IMR-90 (cell line): Measurements from ENCODE around the gene TAS2R3. TPM values are rescaled to one million over a fixed set of nuclear protein-coding genes. Genes with fewer than 3 reads are reported as not detected.

Experiments used
- ATAC-seq: fragments of 200-7000 bp; cut with Tn5 transposase; 2 replicates; pipeline ENCODE4 v1.9.1; 2020; ENCODE audit warnings: low read depth, mild to moderate bottlenecking, moderate library complexity
- Bru-seq: library from RNA; stranded (reverse); fragments of 400-500 nt; gene quantifications from one replicate; lab custom pipeline; 2021; lab: Mats Ljungman, UMichigan
- BruChase-seq, 2 experiments: library from RNA; stranded (reverse); fragments of 400-500 nt; gene quantifications; one replicate each; lab custom pipeline; 2021; lab: Mats Ljungman, UMichigan
- BruUV-seq: library from RNA; stranded (reverse); fragments of 400-500 nt; replicated peaks from 2 replicates; lab custom pipeline; 2021; lab: Mats Ljungman, UMichigan
- CTCF ChIA-PET: fragments of 300-600 bp; formaldehyde crosslinking; extraction: SDS; loops from one replicate; lab custom pipeline; 2021; ENCODE audit warnings: antibody characterized with exemption; lab: Yijun Ruan, JAX
- POLR2A ChIA-PET: fragments of 300-600 bp; sonication (Branson Sonifier 250); formaldehyde crosslinking; loops from one replicate; lab custom pipeline; 2022; ENCODE audit warnings: antibody characterized with exemption; ENCODE audit not compliant: unreplicated experiment; lab: Charles Lee
- DNase-seq: peaks from one replicate; pipeline ENCODE4 v3.0.0; 2013
- H2AFZ ChIP-seq: replicated peaks from 2 replicates; pipeline ENCODE3; 2013; ENCODE audit warnings: low read length, mild to moderate bottlenecking; ENCODE audit not compliant: poor library complexity
- H2AK5ac ChIP-seq: 2 replicates; pipeline ENCODE4 v1.6.1; 2013; ENCODE audit warnings: low read depth, low read length, inconsistent platforms
- H2AK9ac ChIP-seq: replicated peaks from 2 replicates; pipeline ENCODE3; 2013; ENCODE audit warnings: mild to moderate bottlenecking, low read depth, low read length, moderate library complexity; ENCODE audit not compliant: poor library complexity
- H2BK120ac ChIP-seq: 2 replicates; pipeline ENCODE4 v1.6.1; 2013; ENCODE audit warnings: low read depth, low read length, inconsistent platforms
- H2BK15ac ChIP-seq: 3 replicates; pipeline ENCODE4 v1.6.1; 2013; ENCODE audit warnings: low read depth, low read length, inconsistent platforms
- H2BK20ac ChIP-seq: 2 replicates; pipeline ENCODE4 v1.6.1; 2013; ENCODE audit warnings: low read depth, mild to moderate bottlenecking, inconsistent platforms, low read length, moderate library complexity
- H2BK5ac ChIP-seq: 2 replicates; pipeline ENCODE4 v1.6.1; 2013; ENCODE audit warnings: mild to moderate bottlenecking, low read depth, low read length, inconsistent platforms; ENCODE audit not compliant: poor library complexity, severe bottlenecking
- H3K14ac ChIP-seq: replicated peaks from 2 replicates; pipeline ENCODE4 v1.6.1; 2013; ENCODE audit warnings: low read depth, low read length, inconsistent platforms
- H3K18ac ChIP-seq: 2 replicates; pipeline ENCODE4 v1.6.1; 2013; ENCODE audit warnings: low read depth, low read length, control low read depth
- H3K23ac ChIP-seq: 2 replicates; pipeline ENCODE4 v1.6.1; 2013; ENCODE audit warnings: low read depth, low read length, inconsistent platforms
- H3K27ac ChIP-seq: 2 replicates; pipeline ENCODE4 v1.5.1; 2013; ENCODE audit warnings: mild to moderate bottlenecking, control low read depth, low read length; ENCODE audit not compliant: insufficient read depth
- H3K27me3 ChIP-seq: 2 replicates; pipeline ENCODE4 v1.6.1; 2013; ENCODE audit warnings: low read length; ENCODE audit not compliant: control insufficient read depth, insufficient read depth
- H3K36me3 ChIP-seq: 2 replicates; pipeline ENCODE4 v1.6.1; 2013; ENCODE audit warnings: low read length, mixed read lengths; ENCODE audit not compliant: control insufficient read depth, insufficient read depth
- H3K4ac ChIP-seq: 2 replicates; pipeline ENCODE4 v1.6.1; 2013; ENCODE audit warnings: low read depth, low read length, inconsistent platforms
- H3K4me1 ChIP-seq: 2 replicates; pipeline ENCODE4 v1.6.1; 2013; ENCODE audit warnings: low read length, mixed read lengths; ENCODE audit not compliant: control insufficient read depth, insufficient read depth
- H3K4me2 ChIP-seq: 2 replicates; pipeline ENCODE4 v1.6.1; 2013; ENCODE audit warnings: low read depth, mild to moderate bottlenecking, control low read depth, low read length, moderate library complexity
- H3K4me3 ChIP-seq: 2 replicates; pipeline ENCODE4 v1.5.1; 2013; ENCODE audit warnings: low read depth, mild to moderate bottlenecking, control low read depth, low read length, moderate library complexity; ENCODE audit not compliant: insufficient read depth
- H3K56ac ChIP-seq: 2 replicates; pipeline ENCODE4 v1.6.1; 2013; ENCODE audit warnings: low read length, inconsistent platforms; ENCODE audit not compliant: insufficient read depth; ENCODE audit errors: extremely low read depth
- H3K79me1 ChIP-seq, 2 experiments: 2 replicates each; pipeline ENCODE4 v1.6.1; 2013; ENCODE audit warnings: low read length in 2 of 2, inconsistent platforms in 1 of 2, low read depth in 1 of 2
- H3K9ac ChIP-seq: 2 replicates; pipeline ENCODE4 v1.6.1; 2013; ENCODE audit warnings: low read depth, low read length, control low read depth
- H3K9me1 ChIP-seq: 2 replicates; pipeline ENCODE4 v1.6.1; 2013; ENCODE audit warnings: low read length, inconsistent platforms; ENCODE audit not compliant: insufficient read depth
- H3K9me3 ChIP-seq: 2 replicates; pipeline ENCODE4 v1.6.1; 2013; ENCODE audit warnings: low read length; ENCODE audit not compliant: control insufficient read depth, insufficient read depth
- H4K20me1 ChIP-seq: 2 replicates; pipeline ENCODE4 v1.6.1; 2013; ENCODE audit warnings: low read length, inconsistent platforms; ENCODE audit not compliant: insufficient read depth
- H4K5ac ChIP-seq: 2 replicates; pipeline ENCODE4 v1.6.1; 2013; ENCODE audit warnings: mild to moderate bottlenecking, low read depth, low read length, control low read depth
- H4K8ac ChIP-seq, 2 experiments: 2 replicates each; pipeline ENCODE4 v1.6.1; 2013; ENCODE audit warnings: low read depth in 2 of 2, low read length in 2 of 2, control low read depth in 1 of 2, inconsistent platforms in 1 of 2
- H4K91ac ChIP-seq: 2 replicates; pipeline ENCODE4 v1.6.1; 2013; ENCODE audit warnings: low read depth, low read length, inconsistent platforms; ENCODE audit not compliant: insufficient read depth
- BHLHE40 ChIP-seq: fragments of 150-350 bp; IDR thresholded peaks from 2 replicates; pipeline ENCODE4 v1.6.1; 2016; ENCODE audit warnings: mild to moderate bottlenecking, low read depth, low read length
- CEBPB ChIP-seq: IDR thresholded peaks from 2 replicates; pipeline ENCODE4 v1.6.1; 2012; ENCODE audit warnings: low read depth, low read length, improper control_type of control experiment
- CHD1 ChIP-seq: IDR thresholded peaks from 2 replicates; pipeline ENCODE4 v1.6.1; 2012; ENCODE audit warnings: low read depth, low read length, improper control_type of control experiment
- MAFK ChIP-seq: IDR thresholded peaks from 2 replicates; pipeline ENCODE4 v1.6.1; 2012; ENCODE audit warnings: low read depth, low read length, improper control_type of control experiment
- MXI1 ChIP-seq: IDR thresholded peaks from 2 replicates; pipeline ENCODE4 v1.6.1; 2012; ENCODE audit warnings: low read depth, mild to moderate bottlenecking, low read length, moderate library complexity, borderline replicate concordance
- NFE2L2 ChIP-seq: fragments of 150-350 bp; IDR thresholded peaks from 2 replicates; pipeline ENCODE4 v1.6.1; 2016; ENCODE audit warnings: low read depth, mild to moderate bottlenecking, low read length
- POLR2A ChIP-seq: IDR thresholded peaks from 2 replicates; pipeline ENCODE4 v1.6.1; 2012; ENCODE audit warnings: mild to moderate bottlenecking, low read depth, low read length
- RAD21 ChIP-seq: IDR thresholded peaks from 2 replicates; pipeline ENCODE4 v1.6.1; 2012; ENCODE audit warnings: low read length, improper control_type of control experiment
- RCOR1 ChIP-seq: IDR thresholded peaks from 2 replicates; pipeline ENCODE4 v1.6.1; 2012; ENCODE audit warnings: mild to moderate bottlenecking, low read length, improper control_type of control experiment; ENCODE audit not compliant: insufficient replicate concordance
- RFX5 ChIP-seq: IDR thresholded peaks from 2 replicates; pipeline ENCODE4 v1.8.0; 2012; ENCODE audit warnings: low read depth, mild to moderate bottlenecking, low read length, moderate library complexity
- SMC3 ChIP-seq: fragments of 150-350 bp; IDR thresholded peaks from 2 replicates; pipeline ENCODE4 v1.6.1; 2016; ENCODE audit warnings: low read depth, mild to moderate bottlenecking, antibody characterized with exemption, low read length, moderate library complexity
- WGBS, 2 experiments: methylation state at CpG; one replicate each; pipeline versions ENCODE4 v1.1.5 to v1.1.7; 2013; ENCODE audit warnings: missing lambda C conversion rate in 2 of 2; ENCODE audit not compliant: insufficient read length in 1 of 2; ENCODE audit errors: extremely low coverage in 2 of 2; 5-methylcytosine and 5-hydroxymethylcytosine counted together
- dilution Hi-C: fragments of 300-500 bp; cut with HindIII; formaldehyde crosslinking; loops from one replicate; pipeline ENCODE4 v1.14.3; 2018; ENCODE audit warnings: low sequenced_read_pairs; ENCODE audit not compliant: unreplicated experiment
- in situ Hi-C: fragments of 300-500 bp; cut with MboI; formaldehyde crosslinking; loops from 3 replicates; pipeline ENCODE4 v1.14.3; 2019; ENCODE audit warnings: low sequenced_read_pairs, inconsistent platforms, mixed read lengths
- intact Hi-C: fragments of 100-400 bp; cut with micrococcal nuclease; formaldehyde crosslinking; loops from 2 replicates; pipeline ENCODE4 v1.10.0; 2022
- long read RNA-seq: library from polyadenylated mRNA; unstranded; transcript quantifications from one replicate; pipeline ENCODE4 v2.0.0, GENCODE V29; 2021; ENCODE audit not compliant: unreplicated experiment
- polyA plus RNA-seq, 3 experiments: library from polyadenylated mRNA; depleted of rRNA; stranded (reverse); fragments of >200 nt; gene quantifications; 2 replicates each; pipeline ENCODE4 v1.2.3, GENCODE V29; 2012; ENCODE audit warnings: low replicate concordance in 1 of 3
- total RNA-seq: library from RNA; depleted of rRNA; stranded (reverse); fragments of >200 nt; gene quantifications from 2 replicates; pipeline ENCODE4 v1.2.3, GENCODE V29; 2012; rRNA removed
- TF ChIP-seq, protein P1 (sequence below): conservative IDR thresholded peaks from 2 replicates; pipeline ENCODE4 v1.5.1; 2012; ENCODE audit warnings: mild to moderate bottlenecking, low read depth, low read length, improper control_type of control experiment
- TF ChIP-seq, protein P2 (sequence below): fragments of 150-350 bp; IDR thresholded peaks from 2 replicates; pipeline ENCODE4 v1.6.1; 2017; ENCODE audit warnings: mild to moderate bottlenecking, antibody characterized with exemption, low read length, low read depth
- TF ChIP-seq, protein P3 (sequence below): fragments of 150-350 bp; IDR thresholded peaks from 2 replicates; pipeline ENCODE4 v1.6.1; 2016; ENCODE audit warnings: low read depth, mild to moderate bottlenecking, low read length, moderate library complexity, borderline replicate concordance

TAS2R3 gene, protein sequence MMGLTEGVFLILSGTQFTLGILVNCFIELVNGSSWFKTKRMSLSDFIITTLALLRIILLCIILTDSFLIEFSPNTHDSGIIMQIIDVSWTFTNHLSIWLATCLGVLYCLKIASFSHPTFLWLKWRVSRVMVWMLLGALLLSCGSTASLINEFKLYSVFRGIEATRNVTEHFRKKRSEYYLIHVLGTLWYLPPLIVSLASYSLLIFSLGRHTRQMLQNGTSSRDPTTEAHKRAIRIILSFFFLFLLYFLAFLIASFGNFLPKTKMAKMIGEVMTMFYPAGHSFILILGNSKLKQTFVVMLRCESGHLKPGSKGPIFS
- total RNA-seq (0.28 and 0.72 TPM in 2 replicates), polyA plus RNA-seq (2012; rRNA removed) (not detected in 2 replicates), Bru-seq, nascent RNA (percentile 70 among the genes with signal in this experiment), BruChase-seq, experiment 1, labeled RNA remaining after a 6-hour chase (percentile 72 among the genes with signal in this experiment), BruChase-seq, experiment 2, labeled RNA remaining after a 2-hour chase (percentile 87 among the genes with signal in this experiment)
- not detected in 2 replicates for polyA plus RNA-seq (2012; cell fraction: cytosol; rRNA removed)
- 0.18 TPM in 1 of 2 replicates, not detected in the other for polyA plus RNA-seq (2012; cell fraction: nucleus; rRNA removed; ENCODE audit: low replicate concordance)
- long read RNA-seq, result 0 reads

DNA sequence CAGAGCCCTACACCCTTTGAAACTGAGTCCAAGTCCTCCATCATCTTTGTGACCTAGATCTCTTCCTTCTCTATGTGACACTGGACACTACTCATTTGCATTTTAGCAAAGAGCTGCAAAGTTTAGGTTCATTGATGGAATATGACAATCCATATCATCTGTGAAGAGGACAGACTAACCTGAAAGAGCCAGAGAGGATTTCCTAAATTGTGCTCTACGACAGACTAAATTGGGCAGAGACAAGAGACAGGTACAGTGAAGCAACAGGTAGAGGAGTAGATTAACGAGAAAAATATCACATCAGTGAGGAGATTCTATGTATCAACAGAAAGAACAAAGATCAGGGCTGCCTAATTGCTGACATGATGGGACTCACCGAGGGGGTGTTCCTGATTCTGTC lies at the start of gene TAS2R3:
Gene TAS2R3, plus strand, starts transcription at position 301 of the 400 bp plus-strand sequence. Its CDS starts 62 bp downstream, at position 363.
- Histone ChIP-seq H3K23ac (no peak within 1 kb of the TSS), H3K79me1 (no peaks in the 10 kb centered on the region), H2BK120ac (no peak within 1 kb of the TSS), H2BK5ac (no peak within 1 kb of the TSS), H3K9me3 (no peaks in the 10 kb centered on the region), H3K4ac (no peak within 1 kb of the TSS), H2BK15ac (no peak within 1 kb of the TSS), H4K20me1 (no peaks in the 10 kb centered on the region), H4K8ac (no peak within 1 kb of the TSS), H3K4me2 (no peak within 1 kb of the TSS), H3K56ac (no peak within 1 kb of the TSS), H3K18ac (no peak within 1 kb of the TSS), H2AK5ac (no peak within 1 kb of the TSS), H4K91ac (no peak within 1 kb of the TSS), H3K27me3 (no peaks in the 10 kb centered on the region), H4K5ac (no peak within 1 kb of the TSS), H3K9me1 (no peaks in the 10 kb centered on the region), H3K4me1 (no peaks in the 10 kb centered on the region), H3K27ac (no peak within 1 kb of the TSS), H2AK9ac (no peak within 1 kb of the TSS), H3K36me3 (peaks cover 20% of the 10 kb centered on the region), H3K9ac (no peak within 1 kb of the TSS), H3K14ac (no peak within 1 kb of the TSS), H2BK20ac (no peak within 1 kb of the TSS), H2AFZ (no peak within 1 kb of the TSS), H3K4me3 (no peak within 1 kb of the TSS)
- intact Hi-C loops (no loop called here), in situ Hi-C loops (no loop called here), dilution Hi-C loops (no loop called here)
- ChIA-PET POLR2A (no interaction called here), CTCF (interaction anchor here (1.6 kb wide), 1 partner anchor 22 kb away, joined by 4 read pairs; no protein-coding TSS in a partner anchor)
- DNase-seq (no peak), ATAC-seq (no peak)
- no TSS peak for BruUV-seq
- WGBS, 2 experiments, result 100% methylated on average over 2 of the region's 3 CpGs; no CpG with 5 or more reads in 1 of the 2 experiments
- TF ChIP-seq RFX5 (no peak), SMC3 (no peak), CHD1 (no peak), MAFK (no peak), NFE2L2 (no peak), RAD21 (no peak), MXI1 (no peak), CEBPB (no peak), POLR2A (no peak), BHLHE40 (no peak), RCOR1 (no peak)
- TF ChIP-seq, protein P1, sequence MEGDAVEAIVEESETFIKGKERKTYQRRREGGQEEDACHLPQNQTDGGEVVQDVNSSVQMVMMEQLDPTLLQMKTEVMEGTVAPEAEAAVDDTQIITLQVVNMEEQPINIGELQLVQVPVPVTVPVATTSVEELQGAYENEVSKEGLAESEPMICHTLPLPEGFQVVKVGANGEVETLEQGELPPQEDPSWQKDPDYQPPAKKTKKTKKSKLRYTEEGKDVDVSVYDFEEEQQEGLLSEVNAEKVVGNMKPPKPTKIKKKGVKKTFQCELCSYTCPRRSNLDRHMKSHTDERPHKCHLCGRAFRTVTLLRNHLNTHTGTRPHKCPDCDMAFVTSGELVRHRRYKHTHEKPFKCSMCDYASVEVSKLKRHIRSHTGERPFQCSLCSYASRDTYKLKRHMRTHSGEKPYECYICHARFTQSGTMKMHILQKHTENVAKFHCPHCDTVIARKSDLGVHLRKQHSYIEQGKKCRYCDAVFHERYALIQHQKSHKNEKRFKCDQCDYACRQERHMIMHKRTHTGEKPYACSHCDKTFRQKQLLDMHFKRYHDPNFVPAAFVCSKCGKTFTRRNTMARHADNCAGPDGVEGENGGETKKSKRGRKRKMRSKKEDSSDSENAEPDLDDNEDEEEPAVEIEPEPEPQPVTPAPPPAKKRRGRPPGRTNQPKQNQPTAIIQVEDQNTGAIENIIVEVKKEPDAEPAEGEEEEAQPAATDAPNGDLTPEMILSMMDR, result no peak
- TF ChIP-seq, protein P2, sequence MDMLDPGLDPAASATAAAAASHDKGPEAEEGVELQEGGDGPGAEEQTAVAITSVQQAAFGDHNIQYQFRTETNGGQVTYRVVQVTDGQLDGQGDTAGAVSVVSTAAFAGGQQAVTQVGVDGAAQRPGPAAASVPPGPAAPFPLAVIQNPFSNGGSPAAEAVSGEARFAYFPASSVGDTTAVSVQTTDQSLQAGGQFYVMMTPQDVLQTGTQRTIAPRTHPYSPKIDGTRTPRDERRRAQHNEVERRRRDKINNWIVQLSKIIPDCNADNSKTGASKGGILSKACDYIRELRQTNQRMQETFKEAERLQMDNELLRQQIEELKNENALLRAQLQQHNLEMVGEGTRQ, result no peak
- TF ChIP-seq, protein P3, sequence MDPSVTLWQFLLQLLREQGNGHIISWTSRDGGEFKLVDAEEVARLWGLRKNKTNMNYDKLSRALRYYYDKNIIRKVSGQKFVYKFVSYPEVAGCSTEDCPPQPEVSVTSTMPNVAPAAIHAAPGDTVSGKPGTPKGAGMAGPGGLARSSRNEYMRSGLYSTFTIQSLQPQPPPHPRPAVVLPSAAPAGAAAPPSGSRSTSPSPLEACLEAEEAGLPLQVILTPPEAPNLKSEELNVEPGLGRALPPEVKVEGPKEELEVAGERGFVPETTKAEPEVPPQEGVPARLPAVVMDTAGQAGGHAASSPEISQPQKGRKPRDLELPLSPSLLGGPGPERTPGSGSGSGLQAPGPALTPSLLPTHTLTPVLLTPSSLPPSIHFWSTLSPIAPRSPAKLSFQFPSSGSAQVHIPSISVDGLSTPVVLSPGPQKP, result no peak
